ENCODE measurements around the gene CUL4A.
A peak's percentile ranks its signal among the peaks of the same experiment; 100 is the strongest.

The CUL4A gene

DNA sequence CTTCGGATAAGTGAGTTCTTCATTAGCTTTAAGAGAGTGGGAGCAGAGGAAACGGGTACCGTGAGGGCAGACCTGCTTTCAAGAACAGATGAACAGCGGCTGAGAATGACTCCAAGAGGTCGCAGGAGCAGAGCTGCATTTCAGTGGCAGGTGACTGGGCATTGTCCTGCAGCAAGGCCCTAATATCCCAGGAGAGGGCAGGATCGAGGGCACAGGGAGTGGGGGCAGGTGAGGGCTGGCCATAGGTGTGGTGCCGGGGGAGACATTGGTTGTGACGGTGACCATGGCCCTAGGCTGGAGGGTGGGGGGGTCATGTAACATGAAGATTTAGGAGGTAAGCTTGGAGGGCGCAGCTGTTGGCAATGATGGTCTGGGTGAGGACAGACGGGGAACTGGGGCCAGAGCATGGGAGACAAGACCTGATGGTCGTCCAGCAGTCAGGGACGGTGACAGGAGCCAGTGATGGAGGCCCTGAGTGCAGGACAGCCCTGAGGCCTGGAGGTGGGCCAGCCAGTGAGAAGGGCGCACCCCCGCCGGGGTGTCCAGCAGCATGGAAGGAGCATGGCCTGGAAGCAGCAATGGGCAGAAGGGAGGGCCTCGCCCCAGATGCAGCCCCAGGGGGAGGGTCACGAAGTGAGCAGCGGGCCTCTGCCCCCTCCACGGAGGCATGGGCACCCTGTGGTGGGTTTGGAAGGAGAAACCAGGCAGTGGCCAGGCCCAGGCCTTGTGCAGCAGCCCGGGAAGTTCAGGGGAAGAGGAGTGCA lies 58.4 kb downstream of the CUL4A start:
- Mint-ChIP-seq H3K27me3 (no peaks in the 10 kb centered on the region), H3K36me3 (ENCODE audit: low read depth) (peaks cover 17% of the 10 kb centered on the region), H3K27ac (no peak overlapping the region), H3K4me1 (ENCODE audit: low read depth) (no peaks in the 10 kb centered on the region), H3K4me3 (no peak overlapping the region), H3K9me3 (no peaks in the 10 kb centered on the region)

GRCh38 chr13:113272031-113272430 lies 62.6 kb downstream of the CUL4A start:
- H3K4me1 Mint-ChIP-seq (ENCODE audit: low read depth): no peaks in the 10 kb centered on the region
- no peak overlapping the region for H3K4me3 Mint-ChIP-seq
- H3K9me3 Mint-ChIP-seq: no peaks in the 10 kb centered on the region
- H3K27ac Mint-ChIP-seq: no peak overlapping the region
- H3K27me3 Mint-ChIP-seq: peaks cover 4% of the 10 kb centered on the region
- H3K36me3 Mint-ChIP-seq (ENCODE audit: low read depth): peaks cover 5% of the 10 kb centered on the region

DNA sequence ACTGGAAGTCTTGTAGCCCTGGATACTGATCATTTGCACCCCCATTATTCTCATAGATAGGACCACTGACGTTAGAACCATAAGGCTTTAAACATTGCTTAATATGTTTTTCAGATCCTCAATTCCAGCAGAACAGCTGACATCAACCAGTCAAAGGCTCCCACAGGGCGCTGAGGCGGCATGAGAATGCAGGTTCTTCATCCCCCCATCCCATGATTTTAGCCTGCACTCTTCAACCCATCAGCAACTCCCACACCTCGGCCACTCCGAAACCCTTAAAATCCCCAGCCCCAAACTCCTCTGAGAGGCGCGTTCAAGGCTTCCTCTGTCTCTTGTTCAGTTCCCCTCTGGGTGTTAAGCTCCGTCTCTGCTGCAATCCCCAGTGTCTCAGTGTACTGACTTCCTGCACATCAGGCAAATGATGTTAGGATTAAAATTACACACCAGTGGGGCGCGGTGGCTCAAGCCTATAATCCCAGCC lies 63.3 kb downstream of the CUL4A start:
- H3K27ac Mint-ChIP-seq: no peak overlapping the region
- no peak overlapping the region for H3K4me3 Mint-ChIP-seq

DNA sequence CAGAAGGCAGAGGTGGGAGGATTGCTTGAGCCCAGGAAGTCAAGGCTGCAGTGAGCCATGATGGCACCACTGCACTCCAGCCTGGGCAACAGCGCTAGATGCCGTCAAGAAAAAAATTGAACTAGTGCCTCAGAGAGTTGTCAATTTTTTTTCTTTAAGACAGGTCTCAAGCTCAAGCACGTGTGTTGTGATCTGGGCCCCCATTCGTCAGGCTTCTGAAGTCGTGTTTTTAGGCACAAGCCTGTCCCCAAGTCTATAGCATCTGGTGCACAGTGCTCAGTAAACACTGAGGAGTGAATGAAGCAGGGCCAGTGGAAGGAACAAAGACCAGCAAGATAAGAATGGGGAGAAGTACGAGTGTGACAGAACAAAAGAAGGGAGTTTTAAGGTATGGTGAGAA lies 63.9 kb downstream of the CUL4A start:
- no peaks in the 10 kb centered on the region for H3K9me3 Mint-ChIP-seq
- H3K36me3 Mint-ChIP-seq (ENCODE audit: low read depth): no peaks in the 10 kb centered on the region
- peaks cover 5% of the 10 kb centered on the region for H3K27me3 Mint-ChIP-seq
- no peak overlapping the region for H3K4me3 Mint-ChIP-seq
- H3K4me1 Mint-ChIP-seq (ENCODE audit: low read depth): no peaks in the 10 kb centered on the region
- H3K27ac Mint-ChIP-seq: no peak overlapping the region

More for the DNA sequence above, 63.3 kb downstream of the CUL4A start:
- Mint-ChIP-seq H3K9me3 (no peaks in the 10 kb centered on the region), H3K27me3 (peaks cover 4% of the 10 kb centered on the region), H3K4me1 (ENCODE audit: low read depth) (no peaks in the 10 kb centered on the region), H3K36me3 (ENCODE audit: low read depth) (peaks cover 1% of the 10 kb centered on the region)

GRCh38 chr13:113273851-113274590 lies 64.6 kb downstream of the CUL4A start:
- H3K27me3 Mint-ChIP-seq: peaks cover 7% of the 10 kb centered on the region
- no peak overlapping the region for H3K27ac Mint-ChIP-seq
- no peaks in the 10 kb centered on the region for H3K9me3 Mint-ChIP-seq
- H3K36me3 Mint-ChIP-seq (ENCODE audit: low read depth): no peaks in the 10 kb centered on the region
- no peak overlapping the region for H3K4me3 Mint-ChIP-seq
- no peaks in the 10 kb centered on the region for H3K4me1 Mint-ChIP-seq (ENCODE audit: low read depth)

GRCh38 chr13:113274721-113275120 lies 65.3 kb downstream of the CUL4A start:
- Mint-ChIP-seq H3K4me3 (no peak overlapping the region), H3K36me3 (ENCODE audit: low read depth) (no peaks in the 10 kb centered on the region), H3K27me3 (peaks cover 7% of the 10 kb centered on the region), H3K4me1 (ENCODE audit: low read depth) (no peaks in the 10 kb centered on the region), H3K27ac (no peak overlapping the region), H3K9me3 (no peaks in the 10 kb centered on the region)

DNA sequence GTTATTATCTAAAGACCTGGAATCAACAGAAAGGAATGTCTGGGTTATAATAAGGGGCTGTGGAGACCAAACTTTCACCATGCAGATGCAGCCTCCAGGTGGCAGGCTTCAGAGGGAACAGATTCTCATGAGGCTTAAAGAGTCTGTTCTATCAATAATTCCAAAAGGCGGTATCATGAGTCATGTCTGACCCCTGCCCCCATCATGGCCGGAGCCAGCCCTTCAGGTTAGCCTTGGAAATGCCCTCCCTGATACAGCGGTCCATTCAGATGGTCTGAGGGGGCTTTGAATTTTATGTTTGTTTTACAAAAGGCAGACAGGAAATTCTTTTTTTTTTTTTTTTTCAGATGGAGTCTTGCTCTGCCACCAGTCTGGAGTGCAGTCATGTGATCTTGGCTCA lies 66.0 kb downstream of the CUL4A start:
- Mint-ChIP-seq H3K4me1 (ENCODE audit: low read depth) (no peaks in the 10 kb centered on the region), H3K36me3 (ENCODE audit: low read depth) (no peaks in the 10 kb centered on the region), H3K27me3 (peaks cover 9% of the 10 kb centered on the region), H3K4me3 (no peak overlapping the region), H3K27ac (no peak overlapping the region), H3K9me3 (no peaks in the 10 kb centered on the region)

DNA sequence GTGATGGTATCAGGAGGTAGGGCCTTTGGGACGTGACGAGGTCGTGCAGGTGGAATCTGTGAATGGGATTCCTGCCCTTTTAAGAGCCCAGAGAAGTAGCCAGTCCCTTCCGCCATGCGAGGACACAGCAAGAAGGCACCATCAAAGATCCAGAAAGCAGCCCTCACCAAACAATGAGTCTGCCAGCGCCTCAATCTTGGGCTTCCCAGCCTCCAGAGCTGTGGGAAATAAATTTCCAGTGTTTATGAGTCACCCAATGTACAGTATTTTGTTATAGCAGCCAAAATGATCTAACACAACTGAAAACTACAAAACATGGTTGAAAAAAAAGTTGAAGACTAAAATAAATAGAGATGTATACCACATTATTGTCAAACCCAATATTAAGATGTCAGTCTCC lies 70.7 kb downstream of the CUL4A start:
- no peaks in the 10 kb centered on the region for H3K4me1 Mint-ChIP-seq (ENCODE audit: low read depth)
- H3K9me3 Mint-ChIP-seq: no peaks in the 10 kb centered on the region
- no peak overlapping the region for H3K4me3 Mint-ChIP-seq
- no peaks in the 10 kb centered on the region for H3K36me3 Mint-ChIP-seq (ENCODE audit: low read depth)
- peaks cover 22% of the 10 kb centered on the region for H3K27me3 Mint-ChIP-seq
- H3K27ac Mint-ChIP-seq: no peak overlapping the region

DNA sequence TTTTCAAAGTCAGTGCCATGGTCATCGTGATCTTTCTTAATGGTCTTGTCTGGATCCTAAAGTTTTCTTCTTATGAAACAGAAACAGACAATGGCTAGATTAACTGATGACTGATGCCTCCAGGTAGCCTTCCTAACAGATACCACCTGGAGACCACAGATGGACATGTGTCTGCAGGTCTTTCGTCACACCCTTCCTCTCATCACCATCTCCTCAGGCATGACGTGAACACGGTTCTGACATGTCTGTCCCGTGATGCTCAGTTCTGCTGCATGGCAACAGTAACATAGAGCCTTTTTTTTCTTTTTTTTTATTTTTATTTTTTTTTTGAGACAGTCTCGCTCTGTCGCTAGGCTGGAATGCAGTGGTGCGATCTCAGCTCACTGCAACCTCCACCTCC lies 74.5 kb downstream of the CUL4A start:
- Mint-ChIP-seq H3K9me3 (no peaks in the 10 kb centered on the region), H3K36me3 (ENCODE audit: low read depth) (no peaks in the 10 kb centered on the region), H3K4me3 (no peak overlapping the region), H3K27ac (no peak overlapping the region), H3K4me1 (ENCODE audit: low read depth) (no peaks in the 10 kb centered on the region), H3K27me3 (peaks cover 41% of the 10 kb centered on the region)

DNA sequence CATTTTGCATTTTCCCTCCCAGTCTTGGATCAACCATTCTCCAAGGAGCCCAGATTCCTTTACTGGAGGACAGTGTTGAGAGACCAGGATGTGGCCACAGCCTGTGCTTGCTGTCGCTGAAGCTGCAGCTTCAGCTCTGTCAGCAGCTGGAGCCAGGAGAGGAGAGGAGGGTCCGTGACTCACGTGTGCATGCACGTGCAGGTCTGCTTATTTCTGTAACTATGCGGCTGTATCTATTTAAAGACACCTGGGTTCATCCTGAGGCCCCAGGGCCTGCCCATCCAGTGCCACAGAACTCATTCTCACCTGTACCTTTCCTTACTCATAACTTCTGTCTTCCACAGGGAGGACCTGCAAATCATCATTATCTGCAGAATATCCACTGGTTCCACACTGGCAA lies 79.5 kb downstream of the CUL4A start:
- H3K4me3 Mint-ChIP-seq: no peak overlapping the region
- H3K27ac Mint-ChIP-seq: no peak overlapping the region
- H3K36me3 Mint-ChIP-seq (ENCODE audit: low read depth): no peaks in the 10 kb centered on the region
- H3K9me3 Mint-ChIP-seq: no peaks in the 10 kb centered on the region
- peaks cover 10% of the 10 kb centered on the region for H3K4me1 Mint-ChIP-seq (ENCODE audit: low read depth)
- H3K27me3 Mint-ChIP-seq: peaks cover 55% of the 10 kb centered on the region

DNA sequence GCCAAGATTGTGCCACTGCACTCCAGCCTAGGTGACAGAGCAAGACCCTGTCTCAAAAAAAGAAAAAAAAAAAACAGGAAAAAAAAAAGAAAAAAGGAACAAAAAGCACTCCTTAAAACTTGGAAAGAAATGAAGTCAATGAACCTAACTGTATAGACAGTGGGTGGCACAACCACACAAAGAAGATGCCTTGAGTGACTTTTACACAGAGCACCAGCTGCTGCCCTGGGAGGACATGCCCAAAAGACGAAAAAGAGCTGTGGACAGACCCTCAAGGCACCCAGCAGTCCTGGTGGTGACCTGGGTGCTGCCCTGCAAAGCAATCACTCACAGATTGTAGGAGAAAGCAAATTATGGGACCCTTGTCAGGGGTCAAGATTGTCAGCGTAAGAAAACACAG lies 81.7 kb downstream of the CUL4A start:
- Mint-ChIP-seq H3K4me3 (no peak overlapping the region), H3K36me3 (ENCODE audit: low read depth) (no peaks in the 10 kb centered on the region), H3K27me3 (peaks cover 51% of the 10 kb centered on the region)

DNA sequence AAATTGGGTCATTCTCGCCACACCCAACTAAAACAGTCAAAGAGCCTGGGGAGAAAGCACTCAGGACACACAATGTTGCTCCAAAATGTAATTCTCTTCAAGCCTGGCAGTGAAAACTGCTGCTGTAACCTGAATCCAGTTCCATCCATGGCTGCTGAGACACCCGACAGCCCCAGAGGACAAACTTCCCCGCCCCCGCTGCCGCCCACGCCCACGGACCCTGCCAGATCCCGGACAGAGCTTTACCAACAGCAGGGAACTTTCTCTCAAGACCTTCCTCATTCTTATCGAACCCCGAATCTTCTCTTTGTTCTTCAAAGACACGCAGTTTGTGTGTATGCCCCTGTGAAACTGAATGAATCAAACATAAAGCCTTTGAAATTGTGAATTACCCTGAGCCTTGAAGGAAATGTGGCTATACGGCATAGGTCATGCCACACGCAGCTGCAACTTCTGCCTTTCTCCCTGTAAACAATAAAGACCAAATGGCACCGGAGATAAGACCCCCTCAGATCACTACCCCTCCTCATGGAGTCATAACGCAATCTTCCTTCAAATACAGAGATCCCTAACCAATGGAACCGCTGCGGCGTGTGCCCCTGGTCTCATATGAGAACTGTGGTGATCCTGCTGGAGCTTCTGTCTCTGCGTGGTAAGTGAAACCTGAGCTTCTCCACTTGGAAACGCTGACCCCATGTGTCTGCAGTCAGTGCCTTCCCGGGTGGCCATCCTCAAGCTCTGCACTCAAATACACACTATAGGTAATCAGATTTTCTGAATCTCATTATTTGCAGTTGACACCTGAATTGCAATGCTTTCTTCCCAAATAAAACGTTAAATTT lies 82.8 kb downstream of the CUL4A start:
- peak overlapping the region; percentile 40 for H3K4me3 Mint-ChIP-seq
- H3K9me3 Mint-ChIP-seq: no peaks in the 10 kb centered on the region
- no peak overlapping the region for H3K27ac Mint-ChIP-seq
- H3K4me1 Mint-ChIP-seq (ENCODE audit: low read depth): peaks cover 24% of the 10 kb centered on the region
- H3K27me3 Mint-ChIP-seq: peaks cover 49% of the 10 kb centered on the region
- peaks cover 6% of the 10 kb centered on the region for H3K36me3 Mint-ChIP-seq (ENCODE audit: low read depth)

More for the DNA sequence above, 81.7 kb downstream of the CUL4A start:
- Mint-ChIP-seq H3K9me3 (no peaks in the 10 kb centered on the region), H3K27ac (no peak overlapping the region), H3K4me1 (ENCODE audit: low read depth) (peaks cover 15% of the 10 kb centered on the region)

GRCh38 chr13:113293686-113294085 lies 84.3 kb downstream of the CUL4A start:
- no peak overlapping the region for H3K4me3 Mint-ChIP-seq
- peaks cover 37% of the 10 kb centered on the region for H3K27me3 Mint-ChIP-seq
- H3K36me3 Mint-ChIP-seq (ENCODE audit: low read depth): peaks cover 6% of the 10 kb centered on the region
- H3K27ac Mint-ChIP-seq: no peak overlapping the region
- H3K9me3 Mint-ChIP-seq: no peaks in the 10 kb centered on the region
- peaks cover 36% of the 10 kb centered on the region for H3K4me1 Mint-ChIP-seq (ENCODE audit: low read depth)

- peaks cover 18% of the 10 kb centered on the region for H3K27me3 Mint-ChIP-seq
- H3K9me3 Mint-ChIP-seq: no peaks in the 10 kb centered on the region
- H3K4me1 Mint-ChIP-seq (ENCODE audit: low read depth): peaks cover 51% of the 10 kb centered on the region
- H3K36me3 Mint-ChIP-seq (ENCODE audit: low read depth): peaks cover 8% of the 10 kb centered on the region
- peak overlapping the region; percentile 94 for H3K4me3 Mint-ChIP-seq
- peak overlapping the region; percentile 99 for H3K27ac Mint-ChIP-seq
Observed at GRCh38 chr13:113295776-113296175, 86.4 kb downstream of the CUL4A start.

All from stimulated activated naive CD8-positive, alpha-beta T cell treated with anti-CD3 and anti-CD28 coated beads, Interleukin-15, Interleukin-2, amounts not matched to agents 100 ng/mL and 50 ng/mL, for 24 hours (primary cell).